Lower leg skin (tissue), 3 donors: ENCODE data around the gene CD302.

Experiments used
- CTCF ChIP-seq, 3 donors: fragments of 450-650 bp; IDR thresholded peaks; one replicate each; pipeline ENCODE4 v1.5.1; 2016; ENCODE audit warnings: antibody characterized with exemption in 3 of 3, mild to moderate bottlenecking in 3 of 3, moderate library complexity in 2 of 3
- POLR2A ChIP-seq, 2 donors: fragments of 450-650 bp; IDR thresholded peaks; one replicate each; pipeline ENCODE4 v1.6.1; 2016 to 2017; ENCODE audit warnings: antibody characterized with exemption in 2 of 2, mild to moderate bottlenecking in 1 of 2, moderate library complexity in 1 of 2

GRCh38 chr2:159760326-159760725 is 37.7 kb downstream of the CD302 start:
- no peak for TF ChIP-seq CTCF (IDR thresholded peaks at IDR 0.05)
- TF ChIP-seq POLR2A (IDR thresholded peaks at IDR 0.05), result no peak
